Common myeloid progenitor, CD34-positive (primary cell): ENCODE measurements around the gene SLC41A2.

Experiments
- CTCF ChIA-PET: fragments of 350-600 bp; sonication (Branson Sonifier 250); formaldehyde crosslinking; loops from one replicate; lab custom pipeline; 2021; ENCODE audit warnings: antibody characterized with exemption; lab: Charles Lee
- POLR2A ChIA-PET: fragments of 350-600 bp; sonication (Branson Sonifier 250); formaldehyde crosslinking; loops from one replicate; lab custom pipeline; 2021; ENCODE audit warnings: antibody characterized with exemption; lab: Charles Lee
- DNase-seq, 3 donors: peaks; one replicate each; pipeline versions ENCODE4 v3.0.0 to v3.0.0-alpha.2; 2013
- H3K27ac ChIP-seq, 2 experiments: 1 replicate in 1 of 2; 2 replicates in 1 of 2; pipeline ENCODE4 v1.7.0; 2013; ENCODE audit warnings: inconsistent platforms in 2 of 2, low read length in 2 of 2, mild to moderate bottlenecking in 2 of 2, low read depth in 1 of 2, moderate library complexity in 1 of 2; ENCODE audit not compliant: severe bottlenecking in 2 of 2, insufficient read depth in 1 of 2, poor library complexity in 1 of 2
- H3K27me3 ChIP-seq, 5 experiments: replicated peaks in 2 of 5; 1 replicate in 3 of 5; 2 replicates in 2 of 5; pipeline versions ENCODE4 v1.6.1 to v1.7.0; 2013; ENCODE audit warnings: low read length in 4 of 5, mild to moderate bottlenecking in 2 of 5, moderate library complexity in 2 of 5, inconsistent platforms in 1 of 5; ENCODE audit not compliant: insufficient read depth in 5 of 5, control insufficient read depth in 4 of 5
- H3K36me3 ChIP-seq, 4 experiments: 1 replicate in 2 of 4; 2 replicates in 2 of 4; pipeline versions ENCODE4 v1.6.1 to v1.7.0; 2013; ENCODE audit warnings: low read length in 3 of 4, control low read depth in 1 of 4, mild to moderate bottlenecking in 1 of 4; ENCODE audit not compliant: control insufficient read depth in 4 of 4, insufficient read depth in 4 of 4
- H3K4me1 ChIP-seq, 4 experiments: 1 replicate in 3 of 4; 2 replicates in 1 of 4; pipeline versions ENCODE4 v1.6.1 to v1.7.1; 2013; ENCODE audit warnings: low read length in 3 of 4, mild to moderate bottlenecking in 3 of 4, control low read depth in 1 of 4, inconsistent platforms in 1 of 4, moderate library complexity in 1 of 4; ENCODE audit not compliant: control insufficient read depth in 4 of 4, insufficient read depth in 4 of 4; ENCODE audit errors: control extremely low read depth in 1 of 4
- H3K4me3 ChIP-seq, 7 experiments: 1 replicate in 4 of 7; 2 replicates in 3 of 7; pipeline versions ENCODE4 v1.5.1 to v1.7.0; 2013; ENCODE audit warnings: mild to moderate bottlenecking in 7 of 7, low read length in 6 of 7, moderate library complexity in 6 of 7, inconsistent platforms in 2 of 7, low read depth in 2 of 7, control low read depth in 1 of 7; ENCODE audit not compliant: insufficient read depth in 4 of 7, control insufficient read depth in 1 of 7; ENCODE audit errors: extremely low read depth in 1 of 7
- H3K9me3 ChIP-seq, 5 experiments: 1 replicate in 4 of 5; 2 replicates in 1 of 5; pipeline versions ENCODE4 v1.6.1 to v1.7.1; 2013; ENCODE audit warnings: low read length in 4 of 5, mild to moderate bottlenecking in 2 of 5, inconsistent platforms in 1 of 5, low read depth in 1 of 5, moderate library complexity in 1 of 5; ENCODE audit not compliant: control insufficient read depth in 4 of 5, insufficient read depth in 2 of 5; ENCODE audit errors: control extremely low read depth in 1 of 5
- WGBS: methylation state at CpG from one replicate; pipeline ENCODE4 v1.1.5; 2013; ENCODE audit not compliant: insufficient coverage; 5-methylcytosine and 5-hydroxymethylcytosine counted together

The SLC41A2 gene

GRCh38 chr12:104964167-104964855 lies 6.2 kb upstream of the SLC41A2 start:
- H3K27ac ChIP-seq = no peak overlapping the region
- POLR2A ChIA-PET = no interaction called here
- H3K27me3 ChIP-seq = no peaks in the 10 kb centered on the region
- no peak for DNase-seq
- WGBS = 80% methylated on average over 7 of the region's 8 CpGs
- H3K4me3 ChIP-seq = no peak overlapping the region
- peaks cover 0 to 3% (median 0%) of the 10 kb centered on the region in 4 experiments for H3K4me1 ChIP-seq
- no peaks in the 10 kb centered on the region for H3K9me3 ChIP-seq
- no peaks in the 10 kb centered on the region for H3K36me3 ChIP-seq
- CTCF ChIA-PET = no interaction called here

- no peaks in the 10 kb centered on the region for H3K36me3 ChIP-seq
- DNase-seq = no peak
- ChIA-PET POLR2A (no interaction called here), CTCF (no interaction called here)
- no peaks in the 10 kb centered on the region for H3K9me3 ChIP-seq
- no peak overlapping the region for H3K27ac ChIP-seq
- no peak overlapping the region for H3K4me3 ChIP-seq
- WGBS = 86% methylated on average over 1 of the region's 6 CpGs
- H3K4me1 ChIP-seq = peaks cover 0 to 9% (median 2%) of the 10 kb centered on the region in 4 experiments
- H3K27me3 ChIP-seq = no peaks in the 10 kb centered on the region
Observed at GRCh38 chr12:104963757-104964156, 5.7 kb upstream of the SLC41A2 start.

- CTCF ChIA-PET = interaction anchor here (0.6 to 1.8 kb wide), 3 partner anchors 18 to 104 kb away, joined by 3 to 4 read pairs (median 4); no protein-coding TSS in a partner anchor
- Histone ChIP-seq H3K27me3 (peaks cover 0 to 9% (median 0%) of the 10 kb centered on the region in 5 experiments), H3K9me3 (no peaks in the 10 kb centered on the region), H3K27ac (no peak overlapping the region), H3K4me1 (peaks cover 0 to 25% (median 13%) of the 10 kb centered on the region in 4 experiments), H3K4me3 (no peak overlapping the region), H3K36me3 (no peaks in the 10 kb centered on the region)
- no peak for DNase-seq
- WGBS = no CpG with 5 or more reads among the region's 4 CpGs
- POLR2A ChIA-PET = no interaction called here
Observed at GRCh38 chr12:104960464-104960863, 2.4 kb upstream of the SLC41A2 start.

- Histone ChIP-seq H3K9me3 (no peaks in the 10 kb centered on the region), H3K36me3 (no peaks in the 10 kb centered on the region), H3K4me3 (peak overlapping the region in 1 of 7 experiments; percentile 86), H3K4me1 (peaks cover 0 to 25% (median 13%) of the 10 kb centered on the region in 4 experiments), H3K27me3 (peaks cover 0 to 9% (median 0%) of the 10 kb centered on the region in 5 experiments), H3K27ac (no peak overlapping the region)
- ChIA-PET POLR2A (no interaction called here), CTCF (interaction anchor here (0.6 to 1.8 kb wide), 6 partner anchors 17 to 582 kb away, joined by 3 to 4 read pairs (median 3); no protein-coding TSS in a partner anchor)
- WGBS = 100% methylated on average over 2 of the region's 2 CpGs
- peak in 1 of 3 donors; percentile 22 for DNase-seq
Observed at GRCh38 chr12:104959335-104959841, 1.3 kb upstream of the SLC41A2 start.

- Histone ChIP-seq H3K4me3 (peak overlapping the region; percentile 44 to 86 (median 73)), H3K27ac (no peak overlapping the region), H3K27me3 (peaks cover 0 to 9% (median 0%) of the 10 kb centered on the region in 5 experiments), H3K36me3 (no peaks in the 10 kb centered on the region), H3K9me3 (no peaks in the 10 kb centered on the region), H3K4me1 (peaks cover 0 to 25% (median 13%) of the 10 kb centered on the region in 4 experiments)
- WGBS = 56% methylated on average over 11 of the region's 14 CpGs
- CTCF ChIA-PET = interaction anchor here (0.8 to 1.4 kb wide), 4 partner anchors 8 to 581 kb away, joined by 3 to 5 read pairs (median 4); no protein-coding TSS in a partner anchor
- DNase-seq = peak in 1 of 3 donors; percentile 6
- POLR2A ChIA-PET = interaction anchor here (0.5 kb wide), 1 partner anchor 457 kb away, joined by 3 read pairs; no protein-coding TSS in a partner anchor
Observed at GRCh38 chr12:104958805-104959334, 780 bp upstream of the SLC41A2 start.

GRCh38 chr12:104957719-104958000 lies 430 bp downstream of the SLC41A2 start:
- Histone ChIP-seq H3K27ac (no peak overlapping the region), H3K4me1 (peaks cover 0 to 25% (median 13%) of the 10 kb centered on the region in 4 experiments), H3K9me3 (no peaks in the 10 kb centered on the region), H3K36me3 (no peaks in the 10 kb centered on the region), H3K27me3 (peaks cover 0 to 9% (median 0%) of the 10 kb centered on the region in 5 experiments), H3K4me3 (peak overlapping the region; percentile 55 to 86 (median 73))
- DNase-seq = peak in 2 of 3 donors; percentile 27 to 53
- 0% methylated on average over 21 of the region's 31 CpGs for WGBS
- ChIA-PET CTCF (interaction anchor here (1.1 to 1.4 kb wide), 2 partner anchors 9 to 11 kb away, joined by 3 to 5 read pairs; no protein-coding TSS in a partner anchor), POLR2A (no interaction called here)
